ENCODE data around the gene WBP1L.

DNA sequence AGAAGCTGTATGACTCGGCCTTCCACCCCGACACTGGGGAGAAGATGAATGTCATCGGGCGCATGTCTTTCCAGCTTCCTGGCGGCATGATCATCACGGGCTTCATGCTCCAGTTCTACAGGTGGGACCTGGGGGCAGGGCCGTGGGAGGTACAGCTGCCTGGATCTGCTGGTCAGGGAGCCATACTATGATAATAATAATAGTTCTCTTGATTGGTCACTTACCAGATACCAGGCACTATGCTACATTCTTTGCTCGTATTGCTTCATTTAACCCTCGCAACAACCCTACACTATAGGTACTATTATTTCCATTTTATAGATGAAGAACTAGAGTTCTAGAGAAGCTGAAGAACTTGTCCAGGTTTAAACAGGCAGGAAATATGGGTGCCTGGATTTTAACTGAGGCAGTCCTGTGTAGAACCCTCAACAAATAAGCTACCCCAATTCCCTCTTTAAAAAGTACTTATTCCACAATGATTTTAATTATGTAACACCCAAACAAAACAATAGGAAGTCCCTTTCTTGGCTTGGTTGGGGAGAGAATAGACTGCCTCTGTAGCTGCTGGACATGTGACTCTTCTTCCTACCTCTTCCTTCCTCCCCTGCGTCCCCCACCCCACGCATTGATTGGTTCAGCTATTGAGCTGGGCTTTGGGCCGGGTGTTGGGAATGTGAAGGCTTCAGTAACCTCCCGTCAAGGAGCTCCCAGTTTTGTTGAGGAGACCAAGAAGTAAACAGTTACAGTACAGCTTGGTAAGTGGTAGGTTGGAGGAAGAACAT lies 16.5 kb upstream of the WBP1L start:
- no peak for TF ChIP-seq YY1 (IDR thresholded peaks at IDR 0.05; ENCODE audit: insufficient read depth, insufficient read length)
- TF ChIP-seq SUZ12 (IDR thresholded peaks at IDR 0.05; ENCODE audit: extremely low read depth, insufficient read depth, insufficient read length): no peak
- TF ChIP-seq ZNF274 (IDR thresholded peaks at IDR 0.05; ENCODE audit: low read depth, low read length): no peak

Data from NT2/D1 (cell line).